H1 (cell line): ENCODE results near the gene ZDHHC9. TPM values are rescaled to one million over a fixed set of nuclear protein-coding genes. Genes with fewer than 3 reads are reported as not detected.

Experiments
- CTCF ChIA-PET: fragments of 300-600 bp; sonication (Branson Sonifier 250); formaldehyde crosslinking; loops from one replicate; lab custom pipeline; 2021; ENCODE audit not compliant: partially characterized antibody; lab: Charles Lee
- POLR2A ChIA-PET: fragments of 300-600 bp; sonication (Branson Sonifier 250); formaldehyde crosslinking; loops from one replicate; lab custom pipeline; 2021; ENCODE audit warnings: inconsistent platforms; ENCODE audit not compliant: partially characterized antibody; lab: Charles Lee
- DNase-seq, 2 experiments: peaks; one replicate each; pipeline versions ENCODE4 v3.0.0 to v3.0.0-alpha.2; 2010 to 2022; ENCODE audit warnings: low spot score in 2 of 2, low read depth in 1 of 2, mixed read lengths in 1 of 2
- FAIRE-seq: peaks from 2 replicates; lab custom pipeline; 2011; peaks lifted over from hg19 to GRCh38; lab: Jason Lieb, UNC
- H2AFZ ChIP-seq: 2 replicates; pipeline ENCODE4 v1.8.1; 2012; ENCODE audit warnings: low read length, inconsistent platforms
- H2AK5ac ChIP-seq: 2 replicates; pipeline ENCODE4 v1.6.1; 2013; ENCODE audit warnings: low read depth, low read length
- H2BK120ac ChIP-seq: replicated peaks from 2 replicates; pipeline ENCODE3; 2013; ENCODE audit warnings: low read depth, low read length, inconsistent platforms
- H2BK12ac ChIP-seq: 2 replicates; pipeline ENCODE4 v1.6.1; 2013; ENCODE audit warnings: low read depth, low read length
- H2BK15ac ChIP-seq: 2 replicates; pipeline ENCODE4 v1.6.1; 2013; ENCODE audit warnings: low read length
- H2BK20ac ChIP-seq: 2 replicates; pipeline ENCODE4 v1.6.1; 2013; ENCODE audit warnings: low read length
- H2BK5ac ChIP-seq: 2 replicates; pipeline ENCODE4 v1.6.1; 2013; ENCODE audit warnings: low read depth, low read length
- H3K14ac ChIP-seq: 2 replicates; pipeline ENCODE4 v1.6.1; 2013; ENCODE audit warnings: inconsistent platforms; ENCODE audit not compliant: insufficient read length
- H3K18ac ChIP-seq: 2 replicates; pipeline ENCODE4 v1.6.1; 2013; ENCODE audit warnings: low read length; ENCODE audit errors: extremely low read depth
- H3K23ac ChIP-seq: 2 replicates; pipeline ENCODE4 v1.6.1; 2013; ENCODE audit warnings: inconsistent platforms; ENCODE audit not compliant: insufficient read length
- H3K23me2 ChIP-seq: 2 replicates; pipeline ENCODE4 v1.6.1; 2013; ENCODE audit warnings: low read depth, low read length
- H3K27ac ChIP-seq: 2 replicates; pipeline ENCODE4 v1.6.1; 2011; ENCODE audit warnings: low read depth, low read length, inconsistent platforms
- H3K27me3 ChIP-seq, 4 experiments: replicated peaks in 1 of 4; 1 replicate in 1 of 4; 2 replicates in 3 of 4; pipeline versions ENCODE4 v1.6.1 to v1.8.1; 2011 to 2013; ENCODE audit warnings: low read length in 3 of 4, mild to moderate bottlenecking in 3 of 4, inconsistent platforms in 2 of 4, mixed read lengths in 2 of 4, moderate library complexity in 1 of 4; ENCODE audit not compliant: control insufficient read depth in 3 of 4, insufficient read depth in 3 of 4; ENCODE audit errors: extremely low read depth in 1 of 4
- H3K36me3 ChIP-seq, 4 experiments: 2 replicates each; pipeline versions ENCODE4 v1.6.1 to v1.8.1; 2011 to 2013; ENCODE audit warnings: mild to moderate bottlenecking in 4 of 4, low read length in 3 of 4, moderate library complexity in 2 of 4, control low read depth in 1 of 4, inconsistent platforms in 1 of 4; ENCODE audit not compliant: insufficient read depth in 4 of 4, control insufficient read depth in 2 of 4
- H3K4ac ChIP-seq: replicated peaks from 2 replicates; pipeline ENCODE3; 2013; ENCODE audit warnings: low read length, low read depth, mixed read lengths, inconsistent platforms; ENCODE audit not compliant: insufficient read length
- H3K4me1 ChIP-seq, 4 experiments: replicated peaks in 1 of 4; 1 replicate in 1 of 4; 2 replicates in 3 of 4; pipeline versions ENCODE4 v1.6.1 to v1.8.1; 2011 to 2013; ENCODE audit warnings: low read length in 3 of 4, inconsistent platforms in 2 of 4, mixed read lengths in 1 of 4; ENCODE audit not compliant: insufficient read depth in 4 of 4, control insufficient read depth in 3 of 4
- H3K4me2 ChIP-seq, 2 experiments: 2 replicates each; pipeline versions ENCODE4 v1.6.1 to v1.8.1; 2011 to 2013; ENCODE audit warnings: low read depth in 2 of 2, low read length in 2 of 2, control low read depth in 1 of 2, inconsistent platforms in 1 of 2, mild to moderate bottlenecking in 1 of 2; ENCODE audit not compliant: insufficient read depth in 1 of 2
- H3K4me3 ChIP-seq, 4 experiments: fragments of 200-600, 300-600 bp in 1 of 4; sonication (generic), shearing (Covaris generic), sonication (Bioruptor Twin) in 1 of 4; 2 replicates each; pipeline versions ENCODE4 v1.5.1 to v1.8.1; 2011 to 2016; ENCODE audit warnings: low read length in 4 of 4, low read depth in 3 of 4, control low read depth in 2 of 4, inconsistent platforms in 2 of 4, mild to moderate bottlenecking in 2 of 4, mixed read lengths in 1 of 4, moderate library complexity in 1 of 4; ENCODE audit not compliant: insufficient read depth in 2 of 4; ENCODE audit errors: extremely low read depth in 1 of 4
- H3K56ac ChIP-seq: replicated peaks from 2 replicates; pipeline ENCODE3; 2013; ENCODE audit warnings: low read depth, mild to moderate bottlenecking, mixed read lengths, low read length, inconsistent platforms; ENCODE audit not compliant: insufficient read length
- H3K79me1 ChIP-seq: 2 replicates; pipeline ENCODE4 v1.6.1; 2013; ENCODE audit warnings: low read depth, low read length, control low read depth
- H3K79me2 ChIP-seq, 2 experiments: 2 replicates each; pipeline versions ENCODE4 v1.6.1 to v1.8.1; 2012 to 2013; ENCODE audit warnings: low read length in 2 of 2, mild to moderate bottlenecking in 2 of 2, inconsistent platforms in 1 of 2; ENCODE audit not compliant: insufficient read depth in 2 of 2, control insufficient read depth in 1 of 2
- H3K9ac ChIP-seq, 4 experiments: replicated peaks in 1 of 4; 1 replicate in 1 of 4; 2 replicates in 3 of 4; pipeline versions ENCODE4 v1.6.1 to v1.8.1; 2011 to 2013; ENCODE audit warnings: low read depth in 3 of 4, low read length in 3 of 4, control low read depth in 2 of 4, mild to moderate bottlenecking in 2 of 4, moderate library complexity in 2 of 4, inconsistent platforms in 1 of 4; ENCODE audit errors: extremely low read depth in 1 of 4
- H3K9me3 ChIP-seq, 2 experiments: 2 replicates each; pipeline versions ENCODE4 v1.6.1 to v1.8.1; 2012 to 2013; ENCODE audit warnings: mild to moderate bottlenecking in 2 of 2, moderate library complexity in 2 of 2, control low read depth in 1 of 2, inconsistent platforms in 1 of 2, low read depth in 1 of 2, low read length in 1 of 2, mixed read lengths in 1 of 2; ENCODE audit not compliant: insufficient read depth in 2 of 2
- H4K20me1 ChIP-seq, 2 experiments: replicated peaks in 1 of 2; 2 replicates each; pipeline versions ENCODE3 to v1.8.1; 2011 to 2013; ENCODE audit warnings: inconsistent platforms in 2 of 2, low read length in 2 of 2, mild to moderate bottlenecking in 1 of 2; ENCODE audit not compliant: insufficient read depth in 2 of 2, control insufficient read depth in 1 of 2
- H4K5ac ChIP-seq: 2 replicates; pipeline ENCODE4 v1.6.1; 2013; ENCODE audit warnings: low read length, low read depth, mixed read lengths, inconsistent platforms; ENCODE audit not compliant: insufficient read length
- H4K8ac ChIP-seq: 2 replicates; pipeline ENCODE4 v1.8.0; 2013; ENCODE audit warnings: mild to moderate bottlenecking, moderate library complexity, low read length, inconsistent platforms; ENCODE audit not compliant: insufficient read depth; ENCODE audit errors: extremely low read depth
- H4K91ac ChIP-seq: replicated peaks from 2 replicates; pipeline ENCODE3; 2013; ENCODE audit warnings: low read length, mixed read lengths, inconsistent platforms; ENCODE audit not compliant: insufficient read length
- CBX5 ChIP-seq: fragments of 300-800, 300-1000 bp; sonication (generic); IDR thresholded peaks from 2 replicates; pipeline ENCODE4 v1.7.1; 2016; ENCODE audit warnings: antibody characterized with exemption, low read length, low read depth
- GABPA ChIP-seq: IDR thresholded peaks from 2 replicates; pipeline ENCODE4 v1.6.1; 2011; ENCODE audit warnings: mild to moderate bottlenecking, low read length, moderate library complexity, borderline replicate concordance; ENCODE audit not compliant: insufficient read depth
- RBBP5 ChIP-seq: IDR thresholded peaks from 2 replicates; pipeline ENCODE4 v1.7.1; 2012; ENCODE audit warnings: low read depth, mild to moderate bottlenecking, inconsistent platforms, low read length, moderate library complexity, borderline replicate concordance
- TAF1 ChIP-seq: IDR thresholded peaks from 2 replicates; pipeline ENCODE4 v1.6.1; 2011; ENCODE audit warnings: mild to moderate bottlenecking, low read depth, low read length
- WGBS, 2 experiments: shearing (Covaris generic) in 1 of 2; methylation state at CpG; one replicate each; pipeline versions ENCODE4 v1.1.6 to v1.1.7; 2013 to 2015; ENCODE audit warnings: low lambda C conversion rate in 2 of 2, mixed read lengths in 2 of 2, inconsistent platforms in 1 of 2, low coverage in 1 of 2, missing lambda C conversion rate in 1 of 2; ENCODE audit not compliant: insufficient replicate concordance in 2 of 2, insufficient coverage in 1 of 2, insufficient read length in 1 of 2; ENCODE audit errors: extremely low coverage in 1 of 2, missing lambda C conversion rate in 1 of 2; 5-methylcytosine and 5-hydroxymethylcytosine counted together
- polyA plus RNA-seq, 7 experiments: library from polyadenylated mRNA; depleted of rRNA in 3 of 7; stranded (reverse) in 5 of 7; unstranded in 2 of 7; fragments of >200 nt in 5 of 7; fragments of 200-250 nt in 2 of 7; gene quantifications; 1 replicate in 5 of 7; 2 replicates in 1 of 7; 4 replicates in 1 of 7; pipeline versions ENCODE4 v1.2.1 to v1.2.3, GENCODE V29; 2011 to 2013; ENCODE audit warnings: missing spikeins in 2 of 7, mixed read lengths in 2 of 7
- total RNA-seq: library from RNA; stranded (reverse); fragmentation: NEBNext Ultra II Directional; extraction: Animal tissue kit (Norgen Biotek cat#: 25700); gene quantifications from 2 replicates; pipeline ENCODE4 v1.2.1, GENCODE V29; 2021

The ZDHHC9 gene
- total and polyA plus RNA-seq, 2 of the 8 experiments (the other 6 are each of a cell fraction or from before 2014, with no cell fraction given) = 18.1 to 28.3 TPM

GRCh38 chrX:129761596-129761995, 82.1 kb downstream of the ZDHHC9 start:
- Histone ChIP-seq H3K79me2 (no peaks in the 10 kb centered on the region), H3K36me3 (no peaks in the 10 kb centered on the region), H3K4ac (no peak overlapping the region), H3K9ac (no peak overlapping the region), H3K14ac (no peak overlapping the region), H2AFZ (no peak overlapping the region), H2BK15ac (no peak overlapping the region), H2AK5ac (no peak overlapping the region), H3K27ac (no peak overlapping the region), H3K79me1 (no peaks in the 10 kb centered on the region), H3K27me3 (no peaks in the 10 kb centered on the region), H3K9me3 (no peaks in the 10 kb centered on the region), H2BK5ac (no peak overlapping the region), H4K8ac (no peak overlapping the region), H3K4me2 (no peak overlapping the region), H4K91ac (no peak overlapping the region), H2BK120ac (no peak overlapping the region), H3K18ac (no peak overlapping the region), H3K4me1 (no peaks in the 10 kb centered on the region), H2BK20ac (no peak overlapping the region), H3K23ac (no peak overlapping the region), H3K56ac (no peak overlapping the region), H4K5ac (no peak overlapping the region), H4K20me1 (no peaks in the 10 kb centered on the region), H3K23me2 (no peaks in the 10 kb centered on the region), H2BK12ac (no peak overlapping the region), H3K4me3 (no peak overlapping the region)
- FAIRE-seq = no peak
- no peak for DNase-seq
- TF ChIP-seq RBBP5 (no peak), CBX5 (no peak), GABPA (no peak), TAF1 (no peak)
- WGBS, 2 experiments = 93% methylated on average over 4 of the region's 4 CpGs; no CpG with 5 or more reads in 1 of the 2 experiments
- POLR2A ChIA-PET = no interaction called here
- CTCF ChIA-PET = interaction anchor here (1.2 kb wide), 1 partner anchor 155 kb away, joined by 4 read pairs; no protein-coding TSS in a partner anchor
